HepG2 (cell line): ENCODE measurements around the gene WDHD1. TPM values are rescaled to one million over a fixed set of nuclear protein-coding genes. Genes with fewer than 3 reads are reported as not detected.

Experiments used
- ADNP ChIP-seq: sonication (generic); formaldehyde crosslinking; IDR thresholded peaks from 2 replicates; pipeline ENCODE4 v1.4.0; 2020; ENCODE audit warnings: missing genetic modification reagents
- AHR ChIP-seq: IDR thresholded peaks from 2 replicates; pipeline ENCODE4 v1.6.1; 2018; ENCODE audit warnings: missing genetic modification reagents, missing compliant biosample characterization
- BHLHE40 ChIP-seq: IDR thresholded peaks from 2 replicates; pipeline ENCODE4 v1.6.1; 2011; ENCODE audit warnings: low read length, improper control_type of control experiment
- CBX1 ChIP-seq: IDR thresholded peaks from one replicate; pipeline ENCODE4 v1.6.1; 2016; ENCODE audit warnings: antibody characterized with exemption, low read depth
- CEBPZ ChIP-seq: IDR thresholded peaks from 2 replicates; pipeline ENCODE4 v1.6.1; 2012; ENCODE audit warnings: low read length, improper control_type of control experiment
- CENPBD1 ChIP-seq: sonication (generic); formaldehyde crosslinking; IDR thresholded peaks from 2 replicates; pipeline ENCODE4 v1.8.0; 2022; ENCODE audit warnings: missing genetic modification reagents, low read depth, mild to moderate bottlenecking, borderline replicate concordance
- CHD4 ChIP-seq: fragments of 200-600 bp; sonication (generic); IDR thresholded peaks from 2 replicates; pipeline ENCODE4 v1.7.0; 2017; ENCODE audit warnings: mild to moderate bottlenecking, low read length, borderline replicate concordance
- GATAD2A ChIP-seq: IDR thresholded peaks from 2 replicates; pipeline ENCODE4 v1.6.1; 2016
- GLI4 ChIP-seq: sonication (generic); formaldehyde crosslinking; IDR thresholded peaks from 2 replicates; pipeline ENCODE4 v1.5.1; 2020; ENCODE audit warnings: missing genetic modification reagents, mild to moderate bottlenecking, moderate library complexity, borderline replicate concordance
- GTF2F1 ChIP-seq: fragments of 150-350 bp; IDR thresholded peaks from 2 replicates; pipeline ENCODE4 v1.6.1; 2014; ENCODE audit warnings: low read length
- IRX3 ChIP-seq: sonication (generic); formaldehyde crosslinking; IDR thresholded peaks from 2 replicates; pipeline ENCODE4 v1.8.1; 2023; ENCODE audit warnings: mild to moderate bottlenecking, low read depth, missing genetic modification reagents, borderline replicate concordance
- KDM5A ChIP-seq: fragments of 200-600 bp; sonication (generic); IDR thresholded peaks from 2 replicates; pipeline ENCODE4 v1.7.0; 2018; ENCODE audit warnings: antibody characterized with exemption, mild to moderate bottlenecking, low read length, borderline replicate concordance
- KLF6 ChIP-seq: IDR thresholded peaks from 2 replicates; pipeline ENCODE4 v1.8.0; 2016; ENCODE audit warnings: missing biosample characterization, missing genetic modification reagents
- MEF2D ChIP-seq: sonication (generic); formaldehyde crosslinking; IDR thresholded peaks from 2 replicates; pipeline ENCODE4 v1.5.1; 2020; ENCODE audit warnings: mild to moderate bottlenecking, missing genetic modification reagents
- MLX ChIP-seq: IDR thresholded peaks from 2 replicates; pipeline ENCODE4 v1.6.1; 2016
- MTF1 ChIP-seq: sonication (generic); formaldehyde crosslinking; IDR thresholded peaks from 2 replicates; pipeline ENCODE4 v1.5.0; 2020; ENCODE audit warnings: missing genetic modification reagents
- NFATC3 ChIP-seq: sonication (generic); formaldehyde crosslinking; IDR thresholded peaks from 2 replicates; pipeline ENCODE4 v1.5.1; 2020; ENCODE audit warnings: mild to moderate bottlenecking, missing genetic modification reagents
- NFE2L2 ChIP-seq: fragments of 150-350 bp; IDR thresholded peaks from 2 replicates; pipeline ENCODE4 v1.6.1; 2014; ENCODE audit warnings: low read length
- RNF2 ChIP-seq: fragments of 450-650 bp; conservative IDR thresholded peaks from 2 replicates; pipeline ENCODE4 v1.6.1; 2016; ENCODE audit warnings: low read depth
- SP2 ChIP-seq: sonication (generic); formaldehyde crosslinking; IDR thresholded peaks from 2 replicates; pipeline ENCODE4 v1.5.1; 2020; ENCODE audit warnings: mild to moderate bottlenecking, missing genetic modification reagents
- TBX3 ChIP-seq: fragments of 450-650 bp; IDR thresholded peaks from 2 replicates; pipeline ENCODE4 v1.6.1; 2017; ENCODE audit warnings: antibody characterized with exemption, mild to moderate bottlenecking, inconsistent platforms, borderline replicate concordance
- TEAD2 ChIP-seq: sonication (generic); formaldehyde crosslinking; IDR thresholded peaks from 2 replicates; pipeline ENCODE4 v1.9.0; 2021; ENCODE audit warnings: missing genetic modification reagents
- THYN1 ChIP-seq: sonication (generic); formaldehyde crosslinking; IDR thresholded peaks from 2 replicates; pipeline ENCODE4 v1.8.1; 2023; ENCODE audit warnings: low read depth, mild to moderate bottlenecking, moderate library complexity, missing genetic modification reagents, borderline replicate concordance
- ZBTB21 ChIP-seq: sonication (generic); formaldehyde crosslinking; IDR thresholded peaks from 2 replicates; pipeline ENCODE4 v1.4.0; 2020; ENCODE audit warnings: missing genetic modification reagents
- ZBTB7B ChIP-seq: sonication (generic); formaldehyde crosslinking; IDR thresholded peaks from 2 replicates; pipeline ENCODE4 v1.4.0; 2020; ENCODE audit warnings: missing genetic modification reagents
- ZNF225 ChIP-seq: sonication (generic); formaldehyde crosslinking; IDR thresholded peaks from 2 replicates; pipeline ENCODE4 v1.4.0; 2020; ENCODE audit warnings: mild to moderate bottlenecking, missing genetic modification reagents
- ZNF598 ChIP-seq: sonication (generic); formaldehyde crosslinking; IDR thresholded peaks from 2 replicates; pipeline ENCODE4 v1.5.1; 2020; ENCODE audit warnings: mild to moderate bottlenecking, missing genetic modification reagents, borderline replicate concordance
- ZNF724P ChIP-seq: sonication (generic); formaldehyde crosslinking; IDR thresholded peaks from 2 replicates; pipeline ENCODE4 v1.8.0; 2022; ENCODE audit warnings: missing genetic modification reagents, borderline replicate concordance
- ZSCAN25 ChIP-seq: sonication (generic); formaldehyde crosslinking; IDR thresholded peaks from 2 replicates; pipeline ENCODE4 v1.8.0; 2022; ENCODE audit warnings: mild to moderate bottlenecking, missing genetic modification reagents
- polyA plus RNA-seq, 8 experiments: library from polyadenylated mRNA; depleted of rRNA in 3 of 8; stranded (reverse) in 7 of 8; unstranded in 1 of 8; fragments of >200 nt; fragmentation: Illumina TruSeq in 4 of 8; extraction: Trizol in 4 of 8; gene quantifications; 2 replicates each; pipeline versions ENCODE4 v1.2.1 to v1.2.3, GENCODE V29; 2011 to 2016; ENCODE audit warnings: low read depth in 4 of 8, missing spikeins in 1 of 8, mixed read lengths in 1 of 8; ENCODE audit not compliant: insufficient read depth in 1 of 8
- total RNA-seq, 5 experiments: library from RNA; depleted of rRNA; stranded (reverse); fragments of >200 nt; fragmentation: Illumina TruSeq; extraction: Trizol; gene quantifications; 2 replicates each; pipeline ENCODE4 v1.2.3, GENCODE V29; 2016; ENCODE audit warnings: low read depth in 1 of 5

WDHD1 gene
- total and polyA plus RNA-seq, 2 of the 13 experiments (the other 11 are each of a cell fraction or from before 2014, with no cell fraction given): 5.5 to 27.5 TPM

GRCh38 chr14:55026793-55027561 is at the start of gene WDHD1, which contains the start of gene SOCS4 (continued):
- peak; percentile 87 for TF ChIP-seq SP2
- no peak for TF ChIP-seq NFE2L2
- TF ChIP-seq CHD4: no peak
- TF ChIP-seq MLX (CRISPR knock-in tag): peak; percentile 43; the same call in 1 of the 2 replicates
- peak; percentile 86; the same call in 1 of the 2 replicates for TF ChIP-seq NFATC3 (CRISPR knock-in tag)
- TF ChIP-seq GLI4 (CRISPR knock-in tag): 0 out of 2 replicates have a peak, but pooled peaks have one; percentile 60
- TF ChIP-seq KDM5A: peak; percentile 73; the same call in 1 of the 2 replicates
- peak; percentile 60 for TF ChIP-seq CBX1
- TF ChIP-seq KLF6: 0 out of 2 replicates have a peak, but pooled peaks have one; percentile 19
- TF ChIP-seq ZBTB7B (CRISPR knock-in tag): peak; percentile 56; the same call in 1 of the 2 replicates
- TF ChIP-seq MTF1 (CRISPR knock-in tag): no peak
- TF ChIP-seq BHLHE40: no peak
- TF ChIP-seq RNF2: peak; percentile 70; the same call in 1 of the 2 replicates
- TF ChIP-seq ZNF598 (CRISPR knock-in tag): no peak
- TF ChIP-seq CENPBD1 (CRISPR knock-in tag): no peak
- no peak; the same call in none of the 2 replicates for TF ChIP-seq MEF2D (CRISPR knock-in tag)
- peak; percentile 16; the same call in 1 of the 2 replicates for TF ChIP-seq TBX3
- no peak for TF ChIP-seq ADNP (CRISPR knock-in tag)
- TF ChIP-seq GATAD2A (CRISPR knock-in tag): 0 out of 2 replicates have a peak, but pooled peaks have one; percentile 33
- TF ChIP-seq GTF2F1: no peak
- no peak; the same call in 1 of the 2 replicates for TF ChIP-seq ZSCAN25
- peak; percentile 92; the same call in 1 of the 2 replicates for TF ChIP-seq IRX3 (CRISPR knock-in tag)
- peak; percentile 62; the same call in 1 of the 2 replicates for TF ChIP-seq ZBTB21
- TF ChIP-seq THYN1 (CRISPR knock-in tag): no peak
- no peak for TF ChIP-seq TEAD2 (CRISPR knock-in tag)
- TF ChIP-seq CEBPZ: no peak
- no peak for TF ChIP-seq ZNF225 (CRISPR knock-in tag)
- peak; percentile 74; the same call in 1 of the 2 replicates for TF ChIP-seq ZNF724P
- no peak; the same call in 1 of the 2 replicates for TF ChIP-seq AHR (CRISPR knock-in tag)
